Endothelial cell of umbilical vein (primary cell): ENCODE data around the gene OR3A2. TPM values are rescaled to one million over a fixed set of nuclear protein-coding genes. Genes with fewer than 3 reads are reported as not detected.

Experiments used
- Bru-seq: library from RNA; stranded (reverse); fragments of 400-500 nt; gene quantifications from one replicate; lab custom pipeline; 2021; lab: Mats Ljungman, UMichigan
- BruChase-seq, 2 experiments: library from RNA; stranded (reverse); fragments of 400-500 nt; gene quantifications; one replicate each; lab custom pipeline; 2021; lab: Mats Ljungman, UMichigan
- BruUV-seq: library from RNA; stranded (reverse); fragments of 400-500 nt; replicated peaks from 2 replicates; lab custom pipeline; 2021; lab: Mats Ljungman, UMichigan
- CTCF ChIA-PET: fragments of 300-600, 350-600 bp; sonication (Branson Sonifier 250); formaldehyde crosslinking; loops from one replicate; lab custom pipeline; 2021; ENCODE audit warnings: antibody characterized with exemption, inconsistent platforms; lab: Charles Lee
- POLR2A ChIA-PET: fragments of 300-600, 350-600 bp; sonication (Branson Sonifier 250); formaldehyde crosslinking; loops from one replicate; lab custom pipeline; 2021; ENCODE audit warnings: antibody characterized with exemption, inconsistent platforms; lab: Charles Lee
- DNase-seq: peaks from one replicate; pipeline ENCODE4 v3.0.0-alpha.2; 2011; ENCODE audit warnings: low read depth, low spot score
- FAIRE-seq: peaks from 2 replicates; lab custom pipeline; 2011; peaks lifted over from hg19 to GRCh38; lab: Jason Lieb, UNC
- H2AFZ ChIP-seq: 2 replicates; pipeline ENCODE4 v1.6.0; 2012; ENCODE audit warnings: low read depth, low read length, control low read depth, inconsistent platforms
- H3K27ac ChIP-seq: 2 replicates; pipeline ENCODE4 v1.5.1; 2011; ENCODE audit warnings: low read depth, mild to moderate bottlenecking, control low read depth, low read length, moderate library complexity; ENCODE audit not compliant: insufficient read depth
- H3K27me3 ChIP-seq, 2 experiments: 2 replicates each; pipeline versions ENCODE4 v1.6.0 to v1.6.1; 2011; ENCODE audit warnings: low read length in 2 of 2, mixed read lengths in 1 of 2; ENCODE audit not compliant: control insufficient read depth in 2 of 2, insufficient read depth in 2 of 2
- H3K36me3 ChIP-seq, 2 experiments: 2 replicates in 1 of 2; 3 replicates in 1 of 2; pipeline ENCODE4 v1.5.1; 2011; ENCODE audit warnings: low read length in 2 of 2, mild to moderate bottlenecking in 1 of 2, moderate library complexity in 1 of 2; ENCODE audit not compliant: control insufficient read depth in 2 of 2, insufficient read depth in 2 of 2; ENCODE audit errors: extremely low read depth in 1 of 2
- H3K4me1 ChIP-seq: 3 replicates; pipeline ENCODE4 v1.5.1; 2011; ENCODE audit warnings: mild to moderate bottlenecking, low read length; ENCODE audit not compliant: control insufficient read depth, insufficient read depth; ENCODE audit errors: extremely low read depth
- H3K4me2 ChIP-seq: 2 replicates; pipeline ENCODE4 v1.6.1; 2011; ENCODE audit warnings: low read length, control low read depth, mixed read lengths; ENCODE audit not compliant: insufficient read depth
- H3K4me3 ChIP-seq, 3 experiments: fragments of 200-600 bp in 1 of 3; sonication (generic), shearing (Covaris generic) in 1 of 3; replicated peaks in 1 of 3; 2 replicates each; pipeline ENCODE4 v1.5.1; 2011 to 2016; ENCODE audit warnings: control low read depth in 3 of 3, low read length in 3 of 3, mild to moderate bottlenecking in 2 of 3, inconsistent platforms in 1 of 3, low read depth in 1 of 3, moderate library complexity in 1 of 3; ENCODE audit not compliant: insufficient read depth in 1 of 3
- H3K79me2 ChIP-seq: 2 replicates; pipeline ENCODE4 v1.6.0; 2012; ENCODE audit warnings: low read length, inconsistent platforms; ENCODE audit not compliant: control insufficient read depth, insufficient read depth
- H3K9ac ChIP-seq: replicated peaks from 2 replicates; pipeline ENCODE3; 2011; ENCODE audit warnings: low read length, control low read depth; ENCODE audit not compliant: insufficient read depth; ENCODE audit errors: extremely low read depth
- H3K9me1 ChIP-seq: replicated peaks from 3 replicates; pipeline ENCODE4 v1.6.0; 2011; ENCODE audit warnings: mild to moderate bottlenecking, low read length; ENCODE audit not compliant: control insufficient read depth, insufficient read depth; ENCODE audit errors: extremely low read depth
- H3K9me3 ChIP-seq: replicated peaks from 2 replicates; pipeline ENCODE4 v1.5.1; 2012; ENCODE audit warnings: low read length, inconsistent platforms; ENCODE audit not compliant: control insufficient read depth, insufficient read depth
- H4K20me1 ChIP-seq: replicated peaks from 2 replicates; pipeline ENCODE3; 2011; ENCODE audit warnings: mild to moderate bottlenecking, low read length; ENCODE audit not compliant: control insufficient read depth, insufficient read depth; ENCODE audit errors: extremely low read depth
- FOS ChIP-seq: IDR thresholded peaks from 2 replicates; pipeline ENCODE4 v1.6.1; 2011; ENCODE audit warnings: mild to moderate bottlenecking, low read length, moderate library complexity, borderline replicate concordance; ENCODE audit not compliant: insufficient read depth
- GATA2 ChIP-seq: IDR thresholded peaks from 2 replicates; pipeline ENCODE4 v1.7.0; 2011; ENCODE audit warnings: low read depth, mild to moderate bottlenecking, moderate library complexity, mixed read lengths, low read length; ENCODE audit not compliant: insufficient read length, insufficient read depth
- MYC ChIP-seq: IDR thresholded peaks from one replicate; pipeline ENCODE4 v1.6.1; 2011; ENCODE audit warnings: mild to moderate bottlenecking, low read depth, low read length
- POLR2A ChIP-seq: IDR thresholded peaks from 2 replicates; pipeline ENCODE4 v1.6.1; 2012; ENCODE audit warnings: low read depth, mild to moderate bottlenecking, control low read depth, low read length
- dilution Hi-C: fragments of 300-500 bp; cut with MboI; formaldehyde crosslinking; loops from one replicate; pipeline ENCODE4 v1.15.0; 2019; ENCODE audit warnings: low sequenced_read_pairs; ENCODE audit not compliant: extremely low pct_ligation_motif_present
- intact Hi-C: fragments of 100-400 bp; cut with micrococcal nuclease; formaldehyde crosslinking; loops from one replicate; pipeline ENCODE4 v1.10.0; 2022
- long read RNA-seq: library from polyadenylated mRNA; stranded (forward); transcript quantifications from one replicate; pipeline ENCODE4 v2.0.0, GENCODE V29; 2021
- polyA minus RNA-seq, 3 experiments: library from RNA; depleted of rRNA, polyadenylated mRNA; stranded (reverse); fragments of >200 nt; gene quantifications; 1 replicate in 1 of 3; 2 replicates in 2 of 3; pipeline ENCODE4 v1.2.3, GENCODE V29; 2011
- polyA plus RNA-seq, 4 experiments: library from polyadenylated mRNA; depleted of rRNA in 3 of 4; stranded (reverse) in 3 of 4; unstranded in 1 of 4; fragments of >200 nt; gene quantifications; 2 replicates each; pipeline versions ENCODE4 v1.2.1 to v1.2.3, GENCODE V29; 2011 to 2012; ENCODE audit warnings: missing spikeins in 1 of 4
- total RNA-seq: library from RNA; stranded (reverse); gene quantifications from 2 replicates; pipeline ENCODE4 v1.2.3, GENCODE V29; 2021
- TF ChIP-seq, protein P1 (sequence below), 2 donors: IDR thresholded peaks; 1 replicate in 1 of 2; 2 replicates in 1 of 2; pipeline ENCODE4 v1.5.1; 2011; ENCODE audit warnings: low read length in 2 of 2, mild to moderate bottlenecking in 2 of 2, moderate library complexity in 2 of 2, control low read depth in 1 of 2, inconsistent platforms in 1 of 2, low read depth in 1 of 2; ENCODE audit not compliant: insufficient read depth in 1 of 2; ENCODE audit errors: extremely low read depth in 1 of 2

The OR3A2 gene
- not detected in 2 replicates for total RNA-seq
- polyA plus RNA-seq, result 0.10 and 0.11 TPM in 2 replicates
- polyA plus RNA-seq (2011; cell fraction: cytosol; rRNA removed), result not detected in 2 replicates
- 0.08 TPM in 1 of 2 replicates, not detected in the other for polyA plus RNA-seq (2011; cell fraction: nucleus; rRNA removed)
- polyA plus RNA-seq (2012), result not detected in 2 replicates
- polyA minus RNA-seq, result not detected in 2 replicates
- not detected for polyA minus RNA-seq (2011; cell fraction: cytosol; rRNA and poly(A)+ RNA removed)
- polyA minus RNA-seq (2011; cell fraction: nucleus; rRNA and poly(A)+ RNA removed), result not detected in 2 replicates
- not detected for Bru-seq, nascent RNA
- BruChase-seq, experiment 1, labeled RNA remaining after a 6-hour chase, result not detected
- BruChase-seq, experiment 2, labeled RNA remaining after a 2-hour chase, result not detected
- long read RNA-seq, result 0 reads

DNA sequence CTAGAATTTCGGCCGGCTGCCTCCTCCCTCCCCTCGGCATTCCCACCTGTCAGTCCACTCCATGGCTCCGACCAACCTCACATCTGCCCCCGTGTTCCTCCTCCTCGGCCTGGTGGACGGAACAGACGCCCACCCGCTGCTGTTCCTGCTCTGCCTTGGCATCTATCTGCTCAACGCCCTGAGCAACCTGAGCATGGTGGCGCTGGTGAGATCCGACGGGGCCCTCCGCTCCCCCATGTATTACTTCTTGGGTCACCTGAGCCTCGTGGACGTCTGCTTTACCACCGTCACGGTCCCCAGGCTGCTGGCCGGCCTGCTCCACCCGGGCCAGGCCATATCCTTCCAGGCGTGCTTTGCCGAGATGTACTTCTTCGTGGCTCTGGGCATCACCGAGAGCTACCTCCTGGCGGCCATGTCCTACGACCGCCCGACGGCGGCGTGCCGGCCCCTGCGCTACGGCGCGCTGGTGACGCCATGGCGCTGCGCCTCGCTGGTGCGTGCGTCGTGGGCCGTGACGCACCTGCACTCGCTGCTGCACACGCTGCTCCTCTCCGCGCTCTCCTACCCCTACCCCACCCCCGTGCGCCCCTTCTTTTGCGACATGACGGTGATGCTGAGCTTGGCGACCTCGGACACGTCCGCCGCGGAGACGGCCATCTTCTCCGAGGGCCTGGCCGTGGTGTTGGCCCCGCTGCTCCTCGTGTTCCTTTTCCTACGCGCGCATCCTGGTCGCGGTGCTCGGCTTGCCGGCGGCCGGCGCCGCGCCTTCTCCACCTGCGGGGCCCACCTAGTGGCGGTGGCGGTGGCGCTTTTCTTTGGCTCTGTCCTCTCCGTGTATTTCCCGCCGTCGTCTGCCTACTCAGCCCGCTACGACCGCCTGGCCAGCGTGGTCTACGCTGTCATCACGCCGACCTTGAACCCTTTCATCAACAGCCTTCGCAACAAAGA, at the start of gene OR3A2:
TSS of gene OR3A2 (minus strand) at position 440 of the 948 bp plus-strand sequence.
- DNase-seq (no peak), FAIRE-seq (no peak)
- Histone ChIP-seq H3K9me3 (no peaks in the 10 kb centered on the region), H3K9ac (no peak within 1 kb of the TSS), H3K4me3 (no peak within 1 kb of the TSS), H3K79me2 (no peaks in the 10 kb centered on the region), H3K36me3 (no peaks in the 10 kb centered on the region), H3K9me1 (no peaks in the 10 kb centered on the region), H3K27ac (no peak within 1 kb of the TSS), H3K27me3 (no peaks in the 10 kb centered on the region), H2AFZ (no peak within 1 kb of the TSS), H4K20me1 (no peaks in the 10 kb centered on the region), H3K4me2 (no peak within 1 kb of the TSS), H3K4me1 (no peaks in the 10 kb centered on the region)
- CTCF ChIA-PET, result no interaction called here
- TF ChIP-seq GATA2 (no peak), POLR2A (no peak), FOS (no peak), MYC (no peak)
- TF ChIP-seq, protein P1, sequence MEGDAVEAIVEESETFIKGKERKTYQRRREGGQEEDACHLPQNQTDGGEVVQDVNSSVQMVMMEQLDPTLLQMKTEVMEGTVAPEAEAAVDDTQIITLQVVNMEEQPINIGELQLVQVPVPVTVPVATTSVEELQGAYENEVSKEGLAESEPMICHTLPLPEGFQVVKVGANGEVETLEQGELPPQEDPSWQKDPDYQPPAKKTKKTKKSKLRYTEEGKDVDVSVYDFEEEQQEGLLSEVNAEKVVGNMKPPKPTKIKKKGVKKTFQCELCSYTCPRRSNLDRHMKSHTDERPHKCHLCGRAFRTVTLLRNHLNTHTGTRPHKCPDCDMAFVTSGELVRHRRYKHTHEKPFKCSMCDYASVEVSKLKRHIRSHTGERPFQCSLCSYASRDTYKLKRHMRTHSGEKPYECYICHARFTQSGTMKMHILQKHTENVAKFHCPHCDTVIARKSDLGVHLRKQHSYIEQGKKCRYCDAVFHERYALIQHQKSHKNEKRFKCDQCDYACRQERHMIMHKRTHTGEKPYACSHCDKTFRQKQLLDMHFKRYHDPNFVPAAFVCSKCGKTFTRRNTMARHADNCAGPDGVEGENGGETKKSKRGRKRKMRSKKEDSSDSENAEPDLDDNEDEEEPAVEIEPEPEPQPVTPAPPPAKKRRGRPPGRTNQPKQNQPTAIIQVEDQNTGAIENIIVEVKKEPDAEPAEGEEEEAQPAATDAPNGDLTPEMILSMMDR (IDR thresholded peaks at IDR 0.05; ENCODE audit: extremely low read depth in 1 of 2, insufficient read depth in 1 of 2, low read depth in 1 of 2, low read length in 2 of 2), result no peak
- no TSS peak for BruUV-seq
- intact Hi-C loops, result no loop called here
- dilution Hi-C loops, result no loop called here
- POLR2A ChIA-PET, result no interaction called here
